A673 (cell line): ENCODE results near the gene TRIM66. TPM values are rescaled to one million over a fixed set of nuclear protein-coding genes. Genes with fewer than 3 reads are reported as not detected.
A peak's percentile ranks its signal among the peaks of the same experiment; 100 is the strongest.

Experiments used
- BruUV-seq: library from RNA; stranded (reverse); fragments of 400-500 nt; replicated peaks from 2 replicates; lab custom pipeline; 2021; lab: Mats Ljungman, UMichigan
- CTCF ChIA-PET: fragments of 300-600 bp; sonication (Branson Sonifier 250); formaldehyde crosslinking; loops from one replicate; lab custom pipeline; 2022; ENCODE audit warnings: antibody characterized with exemption; lab: Charles Lee
- POLR2A ChIA-PET: fragments of 300-600 bp; sonication (Branson Sonifier 250); formaldehyde crosslinking; loops from one replicate; lab custom pipeline; 2022; ENCODE audit warnings: antibody characterized with exemption; ENCODE audit not compliant: low non-redundant PET; lab: Charles Lee
- DNase-seq: peaks from one replicate; pipeline ENCODE4 v3.0.0-alpha.2; 2015; ENCODE audit warnings: low spot score
- H3K27ac ChIP-seq: fragments of 200-600 bp; sonication (generic); 2 replicates; pipeline ENCODE4 v1.5.1; 2016; ENCODE audit warnings: mixed run types, low read depth, mild to moderate bottlenecking, mixed read lengths, antibody characterized with exemption, low read length; ENCODE audit not compliant: poor library complexity, severe bottlenecking
- H3K27me3 ChIP-seq: fragments of 200-600 bp; sonication (generic); replicated peaks from 2 replicates; pipeline ENCODE4 v1.6.1; 2017; ENCODE audit warnings: mixed run types, low read depth, mild to moderate bottlenecking, mixed read lengths, antibody characterized with exemption, low read length; ENCODE audit not compliant: insufficient read depth, poor library complexity
- H3K36me3 ChIP-seq: fragments of 200-600 bp; sonication (generic); 2 replicates; pipeline ENCODE4 v1.6.1; 2016; ENCODE audit warnings: mixed run types, mild to moderate bottlenecking, mixed read lengths, antibody characterized with exemption, low read length; ENCODE audit not compliant: insufficient read depth, poor library complexity, severe bottlenecking
- H3K4me1 ChIP-seq: fragments of 200-600 bp; sonication (generic); 2 replicates; pipeline ENCODE4 v1.6.1; 2017; ENCODE audit warnings: mixed run types, mild to moderate bottlenecking, mixed read lengths, antibody characterized with exemption, low read length; ENCODE audit not compliant: insufficient read depth, poor library complexity, severe bottlenecking
- H3K4me3 ChIP-seq: fragments of 200-600 bp; sonication (generic); 2 replicates; pipeline ENCODE4 v1.5.1; 2016; ENCODE audit warnings: low read depth, mixed run types, mild to moderate bottlenecking, mixed read lengths, low read length; ENCODE audit not compliant: poor library complexity, severe bottlenecking
- H3K9me3 ChIP-seq: fragments of 200-600 bp; sonication (generic); 2 replicates; pipeline ENCODE4 v1.6.1; 2016; ENCODE audit warnings: mixed run types, low read depth, mild to moderate bottlenecking, mixed read lengths, antibody characterized with exemption, low read length; ENCODE audit not compliant: poor library complexity, severe bottlenecking
- EZH2 ChIP-seq: fragments of 200-600 bp; sonication (generic); IDR thresholded peaks from 2 replicates; pipeline ENCODE4 v1.6.1; 2017; ENCODE audit warnings: borderline replicate concordance, low read depth, mild to moderate bottlenecking, mixed read lengths, antibody characterized with exemption, low read length; ENCODE audit not compliant: poor library complexity, severe bottlenecking
- intact Hi-C: fragments of 100-400 bp; cut with micrococcal nuclease; formaldehyde crosslinking; loops from one replicate; pipeline ENCODE4 v1.10.0; 2022; ENCODE audit not compliant: unreplicated experiment
- total RNA-seq: library from RNA; stranded (reverse); gene quantifications from 2 replicates; pipeline ENCODE4 v1.2.3, GENCODE V29; 2021
- TF ChIP-seq, protein P1 (sequence below): fragments of 300-800, 200-600 bp; sonication (generic); conservative IDR thresholded peaks from 2 replicates; pipeline ENCODE4 v1.5.1; 2017; ENCODE audit warnings: low read depth, mild to moderate bottlenecking, antibody characterized with exemption, low read length, moderate library complexity, mixed read lengths

Gene TRIM66
- total RNA-seq, 1 experiment from 2014 or later: 9.7 TPM

DNA sequence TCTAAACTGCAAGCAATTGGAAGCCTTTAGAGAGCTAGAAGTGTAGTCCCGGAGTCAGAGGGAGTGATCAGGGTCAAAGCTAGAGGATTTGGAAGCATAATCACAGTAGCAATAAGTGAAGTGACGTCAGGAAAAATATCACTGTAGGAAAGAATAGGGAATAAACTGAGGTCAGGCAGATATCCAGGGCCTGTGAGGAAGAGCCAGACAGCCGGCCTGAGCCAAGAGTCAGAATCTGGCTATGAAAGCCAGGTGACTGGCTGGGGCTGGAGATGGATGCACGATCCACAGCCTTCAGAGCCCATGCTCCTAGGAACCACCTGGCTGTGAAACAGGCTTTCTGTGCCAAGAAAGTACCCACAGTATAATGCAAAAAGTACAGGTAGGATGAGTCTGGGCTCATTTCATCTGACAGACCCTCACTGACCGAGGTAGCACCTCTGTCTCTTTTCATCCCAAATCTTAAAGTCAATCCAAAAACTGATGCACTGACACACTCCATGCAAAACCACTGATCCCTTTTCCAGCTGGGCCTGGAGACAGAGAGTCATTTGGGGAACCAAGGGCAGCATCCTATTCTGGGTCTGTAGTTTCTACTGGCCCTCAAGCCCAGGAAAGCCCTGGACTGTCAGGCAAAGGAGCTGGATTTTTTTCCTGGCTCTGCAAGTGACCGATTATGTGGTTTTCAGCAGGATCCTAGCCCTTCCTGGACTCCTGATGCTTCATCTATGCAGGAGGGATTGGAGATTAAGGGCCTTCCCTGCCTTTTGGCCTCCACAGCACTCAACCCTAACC is 21.3 kb downstream of the TRIM66 start:
- no peaks in the 10 kb centered on the region for H3K27me3 ChIP-seq
- H3K36me3 ChIP-seq: no peaks in the 10 kb centered on the region
- peaks cover 4% of the 10 kb centered on the region for H3K4me1 ChIP-seq
- BruUV-seq: no TSS peak
- TF ChIP-seq, protein P1, sequence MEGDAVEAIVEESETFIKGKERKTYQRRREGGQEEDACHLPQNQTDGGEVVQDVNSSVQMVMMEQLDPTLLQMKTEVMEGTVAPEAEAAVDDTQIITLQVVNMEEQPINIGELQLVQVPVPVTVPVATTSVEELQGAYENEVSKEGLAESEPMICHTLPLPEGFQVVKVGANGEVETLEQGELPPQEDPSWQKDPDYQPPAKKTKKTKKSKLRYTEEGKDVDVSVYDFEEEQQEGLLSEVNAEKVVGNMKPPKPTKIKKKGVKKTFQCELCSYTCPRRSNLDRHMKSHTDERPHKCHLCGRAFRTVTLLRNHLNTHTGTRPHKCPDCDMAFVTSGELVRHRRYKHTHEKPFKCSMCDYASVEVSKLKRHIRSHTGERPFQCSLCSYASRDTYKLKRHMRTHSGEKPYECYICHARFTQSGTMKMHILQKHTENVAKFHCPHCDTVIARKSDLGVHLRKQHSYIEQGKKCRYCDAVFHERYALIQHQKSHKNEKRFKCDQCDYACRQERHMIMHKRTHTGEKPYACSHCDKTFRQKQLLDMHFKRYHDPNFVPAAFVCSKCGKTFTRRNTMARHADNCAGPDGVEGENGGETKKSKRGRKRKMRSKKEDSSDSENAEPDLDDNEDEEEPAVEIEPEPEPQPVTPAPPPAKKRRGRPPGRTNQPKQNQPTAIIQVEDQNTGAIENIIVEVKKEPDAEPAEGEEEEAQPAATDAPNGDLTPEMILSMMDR: no peak
- no peak for TF ChIP-seq EZH2
- H3K4me3 ChIP-seq: no peak overlapping the region
- ChIA-PET CTCF (no interaction called here), POLR2A (no interaction called here)
- H3K9me3 ChIP-seq: no peaks in the 10 kb centered on the region
- no peak for DNase-seq
- no peak overlapping the region for H3K27ac ChIP-seq
- intact Hi-C loops: no loop called here

DNA sequence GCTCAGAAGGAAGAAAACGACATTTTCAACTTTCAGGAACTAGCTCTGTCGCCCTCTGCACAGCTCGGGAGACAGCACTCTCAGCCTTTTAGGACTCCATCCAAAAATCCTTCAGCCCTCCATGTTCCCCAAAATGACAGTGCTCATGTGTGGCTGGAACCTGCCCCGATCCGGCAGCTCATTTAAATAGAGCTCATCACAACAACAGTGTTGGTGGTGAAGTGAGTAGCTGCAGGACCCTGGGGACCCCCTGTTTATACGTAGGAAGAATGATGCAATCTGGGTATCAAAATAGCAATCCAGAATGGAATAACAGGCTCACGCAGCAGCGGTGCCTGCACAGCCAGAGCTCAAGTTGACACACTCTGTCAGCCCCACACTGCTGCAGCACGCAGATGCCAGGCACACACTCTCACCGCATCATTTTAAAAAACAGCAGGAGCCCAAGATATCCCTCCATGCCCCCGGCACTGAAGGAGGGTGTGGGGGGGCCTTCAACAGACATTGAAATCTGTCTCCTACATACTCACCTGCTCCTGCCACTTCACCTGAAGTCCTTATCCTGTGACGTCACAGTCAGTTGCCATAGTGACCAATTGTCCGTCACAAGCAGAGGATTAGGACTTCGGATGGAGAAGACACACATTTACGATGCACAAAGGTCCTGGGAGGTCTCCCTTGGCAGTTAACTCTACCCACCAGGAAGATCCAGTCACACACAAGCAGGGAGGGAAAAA is 24.0 kb downstream of the TRIM66 start:
- TF ChIP-seq, protein P1: no peak
- TF ChIP-seq EZH2: no peak
- intact Hi-C loops: no loop called here
- Histone ChIP-seq H3K27me3 (no peaks in the 10 kb centered on the region), H3K27ac (peak overlapping the region; percentile 57), H3K4me3 (no peak overlapping the region), H3K36me3 (no peaks in the 10 kb centered on the region), H3K9me3 (no peaks in the 10 kb centered on the region), H3K4me1 (peaks cover 4% of the 10 kb centered on the region)
- DNase-seq: peak; percentile 22
- ChIA-PET CTCF (no interaction called here), POLR2A (interaction anchor here (0.6 to 0.7 kb wide), 3 partner anchors 15 to 816 kb away, joined by 3 to 4 read pairs (median 3); partner anchors contain the start of genes RPL27A and TRIM66)
- BruUV-seq: no TSS peak

DNA sequence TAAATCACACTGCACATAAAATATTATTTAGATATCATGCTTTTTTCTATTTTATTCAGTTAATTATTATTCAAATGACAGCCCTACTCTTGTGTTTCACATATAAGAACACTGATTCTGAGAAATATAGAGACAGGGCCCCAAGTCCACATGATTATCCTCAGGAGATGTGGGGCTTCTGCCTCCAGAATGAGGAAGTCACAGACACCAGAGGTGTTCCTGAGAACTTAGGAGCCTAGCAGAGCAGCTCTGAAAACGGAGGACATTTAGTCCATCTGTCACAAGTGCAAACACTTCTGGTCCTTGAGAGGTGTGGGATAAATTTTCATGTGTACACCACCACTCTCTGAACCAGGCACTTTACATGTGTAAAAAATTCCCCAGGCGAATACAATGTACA is 26.2 kb downstream of the TRIM66 start:
- TF ChIP-seq, protein P1: no peak
- no peak for TF ChIP-seq EZH2
- no peak for DNase-seq

More for the DNA sequence above, 26.2 kb downstream of the TRIM66 start:
- no peak overlapping the region for H3K4me3 ChIP-seq
- no peaks in the 10 kb centered on the region for H3K36me3 ChIP-seq
- H3K4me1 ChIP-seq: peaks cover 4% of the 10 kb centered on the region
- intact Hi-C loops: no loop called here
- BruUV-seq: no TSS peak
- CTCF ChIA-PET: no interaction called here
- POLR2A ChIA-PET: no interaction called here
- no peaks in the 10 kb centered on the region for H3K27me3 ChIP-seq
- H3K9me3 ChIP-seq: no peaks in the 10 kb centered on the region
- H3K27ac ChIP-seq: no peak overlapping the region
